ENCODE data around the gene KLHL30.

KLHL30 gene

DNA sequence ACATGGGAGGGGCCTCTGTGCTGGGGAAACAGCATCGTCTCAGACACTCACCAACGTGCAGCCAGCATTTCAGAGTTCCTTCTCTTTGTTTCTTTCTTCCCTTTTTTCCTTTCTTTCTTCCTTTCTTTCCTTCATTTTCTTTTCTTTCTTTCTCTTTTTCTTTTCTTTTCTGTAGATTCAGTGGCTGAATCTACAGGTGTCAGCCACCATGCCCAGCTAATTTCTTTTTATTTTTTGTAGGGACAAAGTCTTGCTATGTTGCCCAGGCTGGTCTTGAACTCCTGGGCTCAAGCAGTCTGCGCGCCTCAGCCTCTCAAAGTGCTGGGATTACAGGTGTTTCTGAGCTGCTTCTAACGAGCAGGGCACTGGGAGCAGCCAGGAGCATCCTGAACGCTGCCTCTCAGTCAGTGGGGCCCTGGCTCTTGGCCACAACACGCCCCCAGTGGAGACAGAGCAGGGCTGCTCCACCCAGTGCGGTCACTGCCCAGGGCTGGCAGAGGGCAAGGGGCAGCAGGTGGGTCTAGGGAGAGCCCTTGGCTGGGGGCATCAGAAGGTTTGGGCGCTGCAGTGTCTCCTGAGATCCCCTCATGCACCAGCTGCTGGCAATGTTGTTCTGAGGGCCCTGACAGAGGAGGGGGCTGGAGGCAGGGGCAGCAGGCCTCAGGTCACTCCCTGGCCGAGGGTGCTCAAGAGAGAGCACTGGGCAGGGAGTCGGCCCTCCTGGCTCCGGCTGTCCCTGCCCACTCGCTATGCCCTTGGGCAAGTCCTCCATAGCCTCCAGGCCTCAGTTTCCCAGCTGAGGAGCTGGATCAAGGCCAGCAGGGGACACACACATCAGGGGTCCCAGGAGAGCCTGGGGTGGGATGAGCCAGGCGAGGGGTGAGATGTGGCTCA, 4.7 kb upstream of the KLHL30 start:
- no peak for DNase-seq

DNA sequence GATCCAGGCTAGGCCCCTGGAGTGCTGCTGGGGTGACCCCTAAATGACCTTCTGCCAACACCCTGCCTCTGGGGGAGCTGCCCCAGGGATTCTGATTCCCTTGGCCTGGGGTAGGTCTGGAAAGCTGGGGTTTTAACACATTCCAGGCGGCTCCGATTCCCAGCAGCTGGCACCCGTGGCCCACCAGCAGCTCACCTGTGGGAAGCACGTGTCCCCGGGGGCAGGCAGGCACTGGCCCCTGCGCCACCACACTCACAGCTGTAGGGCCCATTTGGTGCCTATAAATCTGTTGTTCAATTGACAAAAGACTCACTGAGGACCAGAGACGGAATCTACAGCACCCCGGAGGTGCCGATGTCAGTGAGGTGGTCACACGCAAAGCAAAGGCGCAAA, 4.1 kb upstream of the KLHL30 start:
- no peak for DNase-seq

DNA sequence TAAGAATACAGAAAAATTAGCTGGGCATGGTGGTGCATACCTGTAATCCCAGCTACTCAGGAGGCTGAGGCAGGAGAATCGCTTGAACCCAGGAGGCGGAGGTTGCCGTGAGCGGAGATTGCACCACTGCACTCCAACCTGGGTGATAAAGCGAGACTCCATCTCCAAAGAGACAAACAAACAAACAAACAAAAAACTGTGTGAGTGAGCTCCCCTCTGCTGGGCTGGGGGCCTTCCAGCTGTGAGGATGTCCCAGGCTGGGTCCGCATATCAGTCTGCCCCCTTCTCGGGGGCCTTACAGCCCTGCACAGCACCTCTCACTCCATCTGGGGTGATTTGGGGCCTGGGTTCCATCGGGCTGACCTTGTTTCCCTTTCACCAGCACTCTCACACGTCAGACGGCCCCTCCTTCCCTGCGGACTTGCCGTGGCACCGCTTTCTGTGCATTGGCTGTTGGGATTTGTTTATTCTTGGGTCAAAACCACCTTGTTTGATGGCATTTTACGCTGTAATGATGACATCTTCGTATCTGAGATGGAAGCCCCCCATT, 2.8 kb upstream of the KLHL30 start:
- DNase-seq = no peak

DNA sequence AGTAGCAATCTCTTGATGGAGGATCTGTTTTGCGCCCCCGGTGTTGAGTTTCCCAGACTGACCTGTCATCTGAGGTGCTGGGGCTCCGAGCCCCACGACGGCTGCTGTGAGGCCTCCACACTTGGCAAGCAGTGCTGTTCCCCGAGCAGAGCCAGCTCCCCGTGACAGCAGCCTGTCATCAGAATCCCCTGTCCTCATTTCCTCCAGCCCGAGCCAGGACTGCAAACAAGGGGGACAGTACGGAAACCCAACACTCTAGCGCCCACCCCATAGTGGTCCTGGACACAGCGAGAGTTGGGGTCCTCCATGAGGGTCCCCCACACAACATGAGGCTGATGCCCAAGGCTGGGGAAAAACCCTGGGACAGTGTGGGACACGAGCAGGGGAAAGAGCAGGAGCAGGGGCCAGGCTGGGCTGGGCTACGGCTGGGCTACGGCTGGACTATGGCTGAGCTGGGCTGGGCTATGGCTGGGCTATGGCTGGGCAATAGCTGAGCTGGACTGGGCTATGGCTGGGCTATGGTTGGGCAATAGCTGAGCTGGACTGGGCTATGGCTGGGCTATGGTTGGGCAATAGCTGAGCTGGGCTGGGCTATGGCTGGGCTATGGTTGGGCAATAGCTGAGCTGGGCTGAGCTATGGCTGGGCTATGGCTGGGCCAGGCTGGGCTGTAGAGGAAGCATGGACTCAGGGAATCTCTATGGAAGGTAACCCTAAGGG, 1.5 kb upstream of the KLHL30 start:
- DNase-seq = no peak

DNA sequence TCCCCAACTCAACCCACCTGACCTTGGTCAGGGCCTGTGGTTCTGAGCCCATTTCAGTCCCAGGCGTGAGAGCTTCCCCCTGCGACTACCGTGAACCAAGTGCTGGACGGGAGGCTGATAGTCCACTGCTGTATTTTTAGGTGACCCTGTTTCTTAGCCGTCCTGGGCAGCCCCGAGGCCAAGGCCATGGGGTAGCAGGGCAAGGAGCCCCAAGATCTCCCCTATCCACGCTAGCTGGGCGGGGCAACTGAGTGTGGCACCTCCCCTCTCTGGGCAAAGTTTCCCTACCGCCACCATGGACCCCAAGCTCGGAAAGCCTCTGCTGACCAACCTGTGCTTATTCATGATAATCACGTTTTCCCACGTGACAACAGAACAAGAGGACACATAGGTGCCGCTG, 583 bp upstream of the KLHL30 start:
- no peak for DNase-seq

DNA sequence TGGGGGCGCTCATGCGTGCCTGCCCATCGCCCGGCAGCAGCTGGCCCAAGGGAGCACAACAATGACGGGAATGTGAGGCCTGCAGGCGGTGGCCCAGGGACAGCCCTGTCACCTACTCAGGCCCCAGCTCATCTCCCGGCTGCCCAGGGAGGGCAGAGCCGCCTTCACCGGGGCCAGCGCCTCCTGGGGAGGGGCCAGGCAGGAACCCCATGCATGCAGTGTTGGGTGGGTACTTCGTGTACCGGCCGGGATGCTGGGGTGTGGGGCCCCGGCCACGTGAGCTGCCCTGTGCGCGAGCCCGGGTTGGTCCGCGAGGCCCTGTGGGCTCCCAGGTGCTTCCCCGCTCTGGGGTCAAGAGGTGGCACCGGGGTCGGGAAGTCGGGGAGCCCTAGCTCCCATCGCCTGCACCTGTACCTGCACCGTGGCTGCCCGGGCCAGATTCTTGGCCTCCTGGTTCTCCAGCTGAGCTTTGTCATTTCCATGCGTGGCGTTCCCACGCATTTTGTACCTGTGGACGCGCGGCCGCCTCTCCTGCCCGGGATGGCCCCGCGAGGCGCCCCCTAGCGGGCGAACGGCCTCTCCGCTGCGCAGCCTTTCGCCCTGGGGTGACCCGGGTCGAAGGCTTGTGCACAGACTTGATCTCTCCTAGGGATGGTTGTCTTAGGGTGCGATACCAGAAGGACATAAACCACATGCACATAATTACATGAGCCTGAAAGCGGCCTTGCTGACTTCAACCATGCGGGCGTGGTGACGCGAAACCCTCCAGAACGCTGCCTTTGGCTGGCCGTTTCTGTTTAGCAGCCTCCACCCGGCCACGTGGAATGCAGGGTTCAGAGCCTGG, 950 bp downstream of the KLHL30 start:
- DNase-seq = no peak

DNA sequence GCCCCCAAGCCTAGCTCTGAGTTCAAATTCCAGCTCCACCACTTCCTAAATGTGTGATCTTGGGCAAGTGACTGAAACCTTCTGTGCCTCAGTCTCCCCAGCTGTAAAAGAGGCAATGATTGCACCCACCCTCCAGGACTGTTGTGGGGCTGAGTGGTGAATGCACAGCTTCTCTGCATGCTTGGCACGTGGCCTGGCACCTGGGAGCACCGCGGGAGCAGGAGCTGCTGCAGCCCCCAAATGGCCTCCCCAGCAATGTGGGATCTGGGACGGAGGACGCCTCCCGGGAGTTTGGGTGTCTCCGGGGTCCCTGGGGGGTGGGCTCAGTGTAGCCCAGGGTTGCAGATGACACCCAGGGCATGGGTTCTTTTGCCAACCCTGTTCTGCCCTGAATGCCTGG, 1.6 kb downstream of the KLHL30 start:
- DNase-seq = no peak

DNA sequence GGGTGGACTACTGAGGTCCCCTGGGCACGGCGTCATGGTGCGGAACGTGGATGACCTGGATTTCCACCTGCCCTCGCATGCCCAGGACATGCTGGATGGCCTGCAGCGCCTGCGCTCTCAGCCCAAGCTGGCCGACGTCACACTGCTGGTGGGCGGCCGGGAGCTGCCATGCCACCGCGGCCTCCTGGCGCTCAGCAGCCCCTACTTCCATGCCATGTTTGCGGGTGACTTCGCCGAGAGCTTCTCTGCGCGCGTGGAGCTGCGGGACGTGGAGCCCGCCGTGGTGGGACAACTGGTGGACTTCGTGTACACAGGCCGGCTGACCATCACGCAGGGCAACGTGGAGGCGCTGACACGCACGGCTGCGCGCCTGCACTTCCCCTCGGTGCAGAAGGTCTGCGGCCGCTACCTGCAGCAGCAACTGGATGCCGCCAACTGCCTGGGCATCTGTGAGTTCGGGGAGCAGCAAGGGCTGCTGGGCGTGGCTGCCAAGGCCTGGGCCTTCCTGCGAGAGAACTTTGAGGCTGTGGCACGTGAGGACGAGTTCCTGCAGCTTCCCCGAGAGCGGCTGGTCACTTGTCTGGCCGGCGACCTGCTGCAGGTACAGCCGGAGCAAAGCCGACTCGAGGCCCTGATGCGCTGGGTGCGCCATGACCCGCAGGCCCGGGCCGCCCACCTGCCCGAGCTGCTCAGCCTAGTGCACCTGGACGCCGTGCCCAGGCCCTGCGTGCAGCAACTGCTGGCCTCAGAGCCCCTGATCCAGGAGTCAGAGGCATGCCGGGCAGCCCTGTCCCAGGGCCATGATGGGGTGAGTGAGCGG, 2.5 kb downstream of the KLHL30 start:
- DNase-seq = no peak

DNA sequence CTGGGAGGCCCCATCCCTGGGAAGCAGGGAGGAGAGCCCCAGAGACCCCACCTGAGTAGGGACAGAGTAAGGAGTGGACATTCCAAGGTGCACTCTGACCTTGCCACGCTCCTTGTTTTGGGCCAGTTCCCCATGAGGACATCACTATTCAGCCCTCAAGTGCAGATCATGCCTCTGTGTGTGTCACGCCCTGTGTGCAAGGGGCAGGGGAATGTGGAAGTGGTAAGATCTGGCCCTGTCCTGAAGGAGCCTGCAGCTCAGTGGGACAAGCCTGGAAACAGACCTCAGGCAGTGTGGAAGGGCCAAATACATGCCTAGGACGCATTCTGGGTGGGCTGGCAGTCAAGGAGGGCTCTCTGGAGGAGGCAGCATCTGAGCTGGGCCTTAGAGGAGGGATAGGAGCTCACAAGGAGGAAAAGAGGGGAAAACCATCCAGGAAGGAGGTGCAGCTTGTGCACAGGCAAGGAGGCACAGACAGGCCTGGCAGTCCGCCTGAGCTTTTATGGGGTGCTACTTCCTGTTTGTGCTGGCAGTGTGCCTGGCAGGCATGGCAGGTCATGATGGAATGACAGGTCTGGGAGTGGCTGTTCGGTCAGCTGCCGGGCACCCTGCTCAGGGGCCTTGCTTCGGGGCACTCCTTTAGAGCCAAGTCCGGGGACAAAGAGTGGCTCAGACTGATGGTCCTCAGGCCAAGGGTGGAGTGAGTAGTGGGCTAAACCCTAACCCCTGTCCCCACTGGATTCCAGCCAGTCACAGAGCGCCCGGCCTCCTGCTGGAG, 3.3 kb downstream of the KLHL30 start:
- no peak for DNase-seq

DNA sequence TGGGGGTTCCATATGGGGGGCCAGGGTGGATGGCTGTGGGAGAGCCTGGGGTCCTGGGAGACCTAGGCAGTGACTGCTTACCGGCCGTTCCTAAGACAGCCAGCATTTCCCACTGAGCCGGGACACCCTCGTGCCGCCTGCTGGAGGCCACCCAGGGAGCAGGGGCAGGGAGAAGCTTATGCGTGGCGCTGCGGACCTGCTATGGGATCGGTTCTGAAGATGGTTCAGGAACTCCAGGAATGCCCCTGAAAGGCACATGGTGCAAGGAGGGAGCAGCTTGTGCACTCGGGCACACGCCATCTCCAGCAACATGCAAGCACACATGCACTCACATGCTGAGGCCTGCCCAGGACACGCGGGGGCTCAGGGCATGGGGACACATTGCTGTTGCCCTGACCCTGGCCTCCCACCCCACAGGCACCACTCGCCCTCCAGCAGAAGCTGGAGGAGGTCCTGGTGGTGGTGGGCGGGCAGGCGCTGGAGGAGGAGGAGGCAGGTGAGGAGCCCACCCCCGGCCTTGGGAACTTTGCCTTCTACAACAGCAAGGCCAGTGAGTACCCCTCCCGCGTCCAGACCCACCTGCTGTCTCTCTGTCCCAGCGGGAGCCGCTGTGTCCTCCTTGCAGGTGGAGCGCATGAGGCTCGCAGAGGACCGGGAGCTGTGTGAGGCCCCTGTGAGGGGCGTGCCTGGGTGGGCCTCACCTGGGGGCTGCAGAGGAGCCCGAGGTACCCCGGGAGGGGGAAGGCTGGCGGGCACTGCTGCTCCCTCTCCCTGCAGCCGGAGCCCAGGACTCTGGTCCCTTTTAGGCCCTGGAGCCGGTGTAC, 4.1 kb downstream of the KLHL30 start:
- no peak for DNase-seq

DNA sequence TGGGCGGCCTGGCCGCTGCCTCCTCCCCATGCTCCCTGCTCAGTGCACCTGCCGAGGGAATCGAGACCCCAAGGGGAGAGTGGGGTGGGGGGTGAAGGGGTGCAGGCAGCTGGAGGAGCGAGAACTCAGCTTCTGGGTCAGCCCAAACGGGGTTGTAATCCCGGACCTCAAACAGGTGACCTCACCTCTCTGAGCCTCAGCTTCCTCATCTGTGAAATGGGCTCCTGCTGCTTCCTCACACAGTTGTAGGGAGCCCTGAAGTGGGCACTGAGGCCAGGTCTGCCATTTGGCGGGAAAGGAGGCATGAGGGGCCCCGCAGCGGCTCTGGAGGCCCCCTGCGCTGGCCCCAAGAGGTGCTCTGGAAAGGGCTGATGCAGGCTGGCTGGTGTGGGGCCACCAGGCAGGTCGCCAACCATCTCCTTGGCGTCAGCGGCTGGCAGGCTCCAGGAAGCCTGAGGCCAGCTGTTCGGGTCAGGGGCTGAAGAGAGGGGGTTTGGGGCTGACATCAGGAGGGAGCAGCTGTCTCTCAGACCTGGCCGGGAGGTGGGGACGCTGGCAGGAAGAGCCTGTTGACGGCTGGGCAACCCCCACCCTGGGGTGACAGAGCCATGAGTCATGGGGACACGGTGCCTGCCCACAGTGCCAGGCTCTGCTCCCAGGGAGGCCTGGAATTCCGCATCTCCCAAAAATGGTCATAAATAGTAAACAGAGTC, 4.9 kb downstream of the KLHL30 start:
- DNase-seq = no peak

DNA sequence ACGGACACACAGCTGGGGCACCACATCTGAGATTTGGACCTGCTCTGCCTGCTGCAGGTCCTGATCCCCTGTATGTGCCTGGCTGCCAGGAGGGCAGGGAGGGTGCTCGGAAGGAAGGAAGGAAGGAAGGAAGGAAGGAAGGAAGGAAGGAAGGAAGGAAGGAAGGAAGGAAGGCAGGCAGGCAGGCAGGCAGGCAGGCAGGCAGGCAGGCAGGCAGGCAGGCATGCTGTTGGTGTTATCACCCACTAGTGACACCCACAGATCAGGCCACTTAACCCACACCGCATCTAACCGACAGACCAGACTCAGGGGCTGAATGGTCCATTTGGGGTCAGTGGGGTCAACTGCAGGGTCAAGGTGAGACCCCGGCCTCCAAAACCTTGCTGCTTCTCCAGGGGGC, 5.8 kb downstream of the KLHL30 start:
- no peak for DNase-seq

DNA sequence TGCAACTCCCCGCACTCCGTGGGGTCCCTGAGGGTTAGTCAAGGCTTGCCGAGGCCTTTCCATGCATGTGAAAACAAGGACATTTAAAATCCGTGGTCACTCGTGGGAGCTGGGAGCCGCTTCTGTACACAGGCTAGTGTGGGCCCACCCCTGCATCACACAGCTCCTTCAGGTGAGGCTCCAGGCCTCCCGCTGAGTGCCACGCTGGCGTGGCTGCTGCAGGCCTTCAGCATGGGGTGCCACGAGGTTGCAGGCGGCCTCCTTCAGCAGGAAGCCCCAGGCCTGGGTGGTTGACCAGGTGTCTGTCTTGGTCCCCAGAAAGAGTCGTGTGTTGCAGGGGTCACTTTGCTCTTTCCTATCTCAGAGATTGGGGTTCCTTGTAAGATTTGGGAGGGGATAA, 6.6 kb downstream of the KLHL30 start:
- DNase-seq = no peak

DNA sequence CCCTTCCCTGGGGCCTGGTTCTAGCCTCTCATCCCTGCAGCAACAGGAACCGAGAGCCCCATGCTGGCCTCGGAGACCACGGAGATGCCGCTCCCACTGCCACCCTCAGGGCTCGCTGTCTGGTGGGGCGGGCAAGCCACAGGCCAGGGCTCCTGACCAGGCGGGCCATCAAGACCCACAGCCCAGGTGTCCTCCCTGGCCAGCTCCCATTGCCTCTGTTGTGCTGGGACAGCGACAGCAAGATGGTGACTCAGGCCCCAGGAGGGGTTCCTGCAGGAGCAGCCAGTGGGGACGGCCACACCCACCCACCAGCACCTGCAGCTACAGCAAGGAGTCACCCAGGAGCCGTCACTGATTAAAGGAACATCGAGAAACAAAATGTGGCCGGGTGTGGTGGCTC, 7.4 kb downstream of the KLHL30 start:
- DNase-seq = no peak

DNA sequence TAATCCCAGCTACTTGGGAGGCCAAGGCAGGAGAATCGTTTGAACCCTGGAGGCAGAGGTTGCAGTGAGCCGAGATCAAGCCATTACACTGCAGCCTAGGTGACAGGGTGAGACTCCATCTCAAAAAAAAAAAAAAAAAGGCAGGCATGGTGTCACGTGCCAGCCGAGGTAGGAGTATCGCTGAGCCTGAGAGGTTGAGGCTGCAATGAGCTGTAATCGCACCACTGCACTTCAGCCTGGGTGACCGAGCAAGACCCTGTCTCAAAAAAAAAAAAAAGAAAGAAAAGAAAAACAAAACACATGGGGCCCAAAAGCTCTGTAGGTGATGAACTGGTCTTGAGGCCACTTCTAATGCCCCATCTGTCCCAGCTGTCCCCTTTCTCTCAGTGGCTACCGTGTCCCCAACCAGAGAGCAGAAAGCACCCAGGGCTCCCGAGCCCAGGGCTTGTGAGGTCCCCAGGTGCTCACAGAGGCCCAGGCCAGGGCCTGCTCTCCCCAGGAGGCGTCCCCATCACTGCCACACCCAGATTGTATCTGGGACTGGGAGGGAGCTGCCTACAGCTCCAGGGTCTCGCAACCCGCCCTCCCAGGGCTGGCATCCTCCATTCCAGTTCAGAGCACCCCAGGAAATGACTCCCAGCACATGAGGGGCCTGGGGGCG, 8.5 kb downstream of the KLHL30 start:
- DNase-seq = no peak

DNA sequence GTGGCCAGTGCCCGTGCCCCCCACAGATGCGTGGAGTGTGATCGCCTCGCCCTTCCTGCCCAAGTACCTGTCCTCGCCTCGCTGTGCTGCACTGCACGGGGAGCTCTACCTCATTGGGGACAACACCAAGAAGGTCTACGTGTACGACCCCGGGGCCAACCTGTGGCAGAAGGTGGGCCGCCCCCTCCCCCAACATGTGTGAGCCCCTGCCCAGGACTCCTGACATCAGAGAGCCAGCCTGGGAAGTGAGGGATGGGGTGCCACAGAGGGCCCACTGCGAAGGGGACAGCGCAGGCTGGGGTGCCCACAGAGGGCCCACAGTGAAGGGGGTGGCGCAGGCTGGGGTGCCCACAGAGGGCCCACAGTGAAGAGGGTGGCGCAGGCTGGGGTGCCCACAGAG, 10.5 kb downstream of the KLHL30 start:
- no peak for DNase-seq

DNA sequence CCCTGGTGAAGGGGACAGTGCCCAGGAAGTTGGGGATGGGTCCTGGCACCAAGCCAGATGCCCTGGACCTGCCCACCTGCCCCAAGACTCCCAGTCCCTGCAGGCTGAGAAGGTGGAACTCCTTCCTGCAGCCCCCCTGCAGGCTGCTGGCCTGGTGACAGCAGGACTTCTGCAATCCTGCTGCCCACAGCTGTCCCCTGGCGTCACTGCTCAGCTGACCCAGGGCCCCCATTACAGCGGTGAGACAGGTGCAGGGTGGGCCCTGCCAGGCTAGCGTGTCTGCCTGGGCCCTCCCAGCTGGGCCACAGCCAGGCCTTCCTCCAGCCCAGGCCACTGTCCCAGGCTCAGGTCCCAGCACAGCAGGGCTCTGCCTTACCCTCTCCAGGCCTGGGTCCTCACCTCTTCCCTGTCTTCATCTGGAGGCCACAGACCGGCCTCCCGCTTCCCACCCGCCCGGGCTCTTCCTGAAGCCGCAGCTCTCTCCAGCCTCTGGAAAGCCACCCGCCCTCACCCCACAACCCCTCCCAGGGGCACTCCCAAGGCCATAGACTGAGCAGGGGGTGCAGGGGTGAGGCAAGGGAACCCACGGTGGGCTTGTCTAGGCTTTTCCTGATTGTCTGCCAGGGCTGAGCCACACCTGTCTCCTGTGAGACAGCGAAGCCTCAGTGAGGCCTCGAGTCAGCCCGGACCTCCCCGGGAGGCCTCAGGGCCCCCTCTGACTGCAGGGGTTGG, 11.5 kb downstream of the KLHL30 start:
- DNase-seq = no peak

DNA sequence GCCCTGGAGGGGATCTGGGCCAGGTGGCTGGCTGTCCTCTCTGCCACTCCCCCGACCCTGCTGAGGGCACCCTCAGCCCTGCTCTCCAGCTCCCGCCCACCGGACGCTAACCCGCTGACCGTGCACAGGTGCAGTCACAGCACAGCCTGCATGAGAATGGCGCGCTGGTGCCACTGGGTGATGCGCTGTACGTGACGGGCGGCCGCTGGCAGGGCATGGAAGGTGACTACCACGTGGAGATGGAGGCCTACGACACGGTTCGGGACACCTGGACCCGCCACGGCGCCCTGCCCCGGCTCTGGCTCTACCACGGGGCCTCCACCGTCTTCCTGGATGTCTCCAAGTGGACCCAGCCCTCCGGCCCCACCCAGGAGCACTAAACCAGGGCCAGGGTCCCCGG, 12.2 kb downstream of the KLHL30 start:
- DNase-seq = no peak

DNA sequence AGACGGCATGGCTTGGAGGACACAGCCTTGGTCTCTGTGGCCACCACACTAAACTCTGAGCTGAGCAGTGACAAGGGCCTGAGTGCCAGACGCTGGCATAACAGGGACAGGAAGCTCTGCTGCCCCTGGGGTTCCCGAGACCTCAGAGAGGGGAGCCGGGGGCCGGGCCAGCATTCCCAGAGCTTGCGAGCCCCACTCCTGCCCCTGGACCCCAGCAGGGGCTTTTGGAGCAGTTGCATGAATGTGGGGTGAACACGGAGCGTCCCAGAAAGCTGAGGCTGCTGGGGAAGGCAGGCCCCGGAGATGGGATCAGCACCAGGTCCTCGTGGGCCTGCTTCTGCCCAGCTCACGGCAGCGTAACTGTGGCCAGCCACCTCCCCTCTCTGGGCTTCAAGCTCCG, 12.7 kb downstream of the KLHL30 start:
- no peak for DNase-seq

All from NCI-H2171 (cell line).